WERI-Rb-1 (cell line): Measurements from ENCODE around the gene NCOA1.

ENCODE experiments used
- DNase-seq: peaks from one replicate; pipeline ENCODE4 v3.0.0-alpha.2; 2020
- H3K27ac ChIP-seq: fragments of 250-450 bp; sonication (Bioruptor Pico); 2 replicates; pipeline ENCODE4 v1.5.1; 2020; ENCODE audit warnings: mild to moderate bottlenecking, moderate library complexity
- H3K27me3 ChIP-seq: fragments of 250-450 bp; sonication (Bioruptor Pico); 2 replicates; pipeline ENCODE4 v1.5.1; 2021; ENCODE audit warnings: mild to moderate bottlenecking, low read depth, moderate library complexity; ENCODE audit not compliant: insufficient read depth, severe bottlenecking
- H3K36me3 ChIP-seq: fragments of 250-450 bp; sonication (Bioruptor Pico); 2 replicates; pipeline ENCODE4 v1.5.1; 2020; ENCODE audit warnings: mild to moderate bottlenecking, moderate library complexity
- H3K4me3 ChIP-seq: 2 replicates; pipeline ENCODE4 v1.5.1; 2011; ENCODE audit warnings: low read depth, mild to moderate bottlenecking, control low read depth, low read length
- H3K9me3 ChIP-seq: fragments of 250-450 bp; sonication (Bioruptor Pico); 2 replicates; pipeline ENCODE4 v1.5.1; 2021; ENCODE audit warnings: mild to moderate bottlenecking, moderate library complexity; ENCODE audit not compliant: severe bottlenecking
- TF ChIP-seq, protein P1 (sequence below): IDR thresholded peaks from 2 replicates; pipeline ENCODE4 v1.5.1; 2011; ENCODE audit warnings: low read depth, mild to moderate bottlenecking, control low read depth, inconsistent platforms, low read length

Gene NCOA1

DNA sequence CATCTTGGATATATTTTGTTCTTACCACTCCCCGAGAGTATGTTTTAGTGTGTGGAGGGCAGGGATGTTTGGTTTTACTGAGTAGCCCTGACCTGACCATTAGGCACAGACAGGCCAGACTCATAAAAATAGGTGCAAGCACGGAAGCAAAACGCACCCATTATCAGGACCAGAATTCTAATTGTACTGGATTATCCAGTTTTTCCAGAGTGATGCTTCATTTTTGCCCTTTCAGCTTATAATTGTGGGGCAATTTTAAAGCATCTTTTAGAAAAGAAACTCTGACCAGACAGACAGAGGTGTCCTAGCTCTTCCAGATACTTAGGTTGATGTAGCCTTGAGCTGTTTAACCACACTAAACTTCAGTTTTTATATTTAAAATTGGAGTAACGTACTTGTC is 4.4 kb downstream of the NCOA1 start:
- H3K27ac ChIP-seq, result no peak overlapping the region
- no peaks in the 10 kb centered on the region for H3K9me3 ChIP-seq
- DNase-seq, result no peak
- no peaks in the 10 kb centered on the region for H3K27me3 ChIP-seq
- TF ChIP-seq, protein P1, sequence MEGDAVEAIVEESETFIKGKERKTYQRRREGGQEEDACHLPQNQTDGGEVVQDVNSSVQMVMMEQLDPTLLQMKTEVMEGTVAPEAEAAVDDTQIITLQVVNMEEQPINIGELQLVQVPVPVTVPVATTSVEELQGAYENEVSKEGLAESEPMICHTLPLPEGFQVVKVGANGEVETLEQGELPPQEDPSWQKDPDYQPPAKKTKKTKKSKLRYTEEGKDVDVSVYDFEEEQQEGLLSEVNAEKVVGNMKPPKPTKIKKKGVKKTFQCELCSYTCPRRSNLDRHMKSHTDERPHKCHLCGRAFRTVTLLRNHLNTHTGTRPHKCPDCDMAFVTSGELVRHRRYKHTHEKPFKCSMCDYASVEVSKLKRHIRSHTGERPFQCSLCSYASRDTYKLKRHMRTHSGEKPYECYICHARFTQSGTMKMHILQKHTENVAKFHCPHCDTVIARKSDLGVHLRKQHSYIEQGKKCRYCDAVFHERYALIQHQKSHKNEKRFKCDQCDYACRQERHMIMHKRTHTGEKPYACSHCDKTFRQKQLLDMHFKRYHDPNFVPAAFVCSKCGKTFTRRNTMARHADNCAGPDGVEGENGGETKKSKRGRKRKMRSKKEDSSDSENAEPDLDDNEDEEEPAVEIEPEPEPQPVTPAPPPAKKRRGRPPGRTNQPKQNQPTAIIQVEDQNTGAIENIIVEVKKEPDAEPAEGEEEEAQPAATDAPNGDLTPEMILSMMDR, result no peak
- H3K4me3 ChIP-seq, result no peak overlapping the region
- no peaks in the 10 kb centered on the region for H3K36me3 ChIP-seq

DNA sequence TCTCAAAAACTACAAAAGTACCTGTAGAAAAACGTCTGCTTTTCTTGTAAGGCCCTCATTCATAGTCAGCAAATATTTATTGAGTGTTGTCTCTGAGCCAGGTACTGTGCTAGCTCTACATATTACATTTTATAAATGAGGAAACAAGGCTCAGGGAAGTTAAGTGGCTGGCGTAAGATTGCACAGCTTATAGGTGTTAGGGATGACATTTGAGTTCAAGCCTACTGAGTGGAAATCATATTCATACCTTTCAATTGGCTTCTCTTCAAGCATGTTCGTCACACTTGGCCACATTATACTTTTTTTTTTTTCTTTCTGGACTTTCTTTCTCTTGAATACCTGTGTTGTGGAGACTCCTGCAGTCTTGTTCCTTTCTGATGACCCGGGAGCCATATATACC is 5.9 kb downstream of the NCOA1 start:
- no peaks in the 10 kb centered on the region for H3K36me3 ChIP-seq
- no peaks in the 10 kb centered on the region for H3K9me3 ChIP-seq

DNA sequence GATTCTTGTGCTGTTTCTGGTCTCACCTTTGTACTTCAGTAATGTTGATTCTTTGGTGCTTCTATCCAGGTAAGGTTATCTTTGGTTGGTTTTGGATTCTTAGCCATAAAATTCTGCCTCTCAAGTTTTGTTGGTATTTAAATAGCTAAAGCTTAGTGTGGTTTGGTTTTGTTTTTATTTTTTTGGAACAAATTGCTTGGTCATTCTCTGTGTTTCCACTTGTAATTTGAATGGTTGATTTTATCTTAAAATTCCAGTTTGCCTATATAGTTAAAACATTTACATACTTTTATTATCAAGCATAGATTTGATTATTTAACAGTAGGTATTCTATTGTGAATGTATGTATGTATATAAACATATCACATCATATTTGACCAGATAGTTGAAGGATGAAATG is 6.6 kb downstream of the NCOA1 start:
- Histone ChIP-seq H3K9me3 (no peaks in the 10 kb centered on the region), H3K27me3 (no peaks in the 10 kb centered on the region), H3K4me3 (no peak overlapping the region), H3K36me3 (no peaks in the 10 kb centered on the region), H3K27ac (no peak overlapping the region)
- TF ChIP-seq, protein P1, result no peak
- no peak for DNase-seq

More for the DNA sequence above, 5.9 kb downstream of the NCOA1 start:
- DNase-seq, result no peak
- Histone ChIP-seq H3K27me3 (no peaks in the 10 kb centered on the region), H3K27ac (no peak overlapping the region), H3K4me3 (no peak overlapping the region)
- TF ChIP-seq, protein P1, result no peak

DNA sequence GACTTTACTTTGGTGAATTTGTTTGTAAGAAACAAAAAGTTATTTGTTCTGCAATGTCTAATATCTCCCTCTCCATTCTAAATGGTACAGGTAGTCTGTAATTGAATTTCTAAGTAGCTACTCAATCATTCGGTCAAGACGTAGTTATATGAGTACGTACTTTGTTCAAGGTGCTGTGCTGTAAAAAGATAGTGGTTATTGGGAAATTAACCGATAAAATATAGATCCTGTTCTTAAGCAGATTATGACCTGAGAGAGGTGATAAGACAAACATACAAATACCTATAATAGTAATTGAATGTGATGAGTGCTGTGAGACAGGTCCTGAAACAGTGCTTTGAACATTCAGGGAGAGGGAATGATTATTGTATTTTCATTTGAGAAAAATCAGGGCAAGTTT is 7.1 kb downstream of the NCOA1 start:
- DNase-seq, result no peak
- no peaks in the 10 kb centered on the region for H3K27me3 ChIP-seq
- H3K36me3 ChIP-seq, result no peaks in the 10 kb centered on the region
- no peak overlapping the region for H3K27ac ChIP-seq
- TF ChIP-seq, protein P1, result no peak
- H3K4me3 ChIP-seq, result no peak overlapping the region
- no peaks in the 10 kb centered on the region for H3K9me3 ChIP-seq

DNA sequence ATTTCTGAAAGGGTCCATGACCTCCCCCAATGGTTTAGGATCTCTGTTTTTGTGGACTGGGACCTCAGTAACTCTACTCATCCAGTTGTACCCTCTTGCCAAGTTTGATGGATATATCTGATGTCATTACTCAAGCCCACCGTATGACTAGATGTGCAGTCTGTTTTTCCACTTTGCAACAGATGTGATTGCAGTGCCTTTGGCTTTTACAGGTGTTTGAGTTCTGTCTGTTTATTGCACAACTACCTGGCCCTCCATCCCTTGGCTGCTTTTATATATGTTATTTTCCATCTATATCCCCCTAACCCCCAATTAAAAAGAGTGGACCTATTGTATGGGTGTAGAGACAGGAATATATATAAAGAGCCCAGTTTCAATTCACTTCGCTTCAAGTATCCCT is 10.8 kb downstream of the NCOA1 start:
- H3K4me3 ChIP-seq, result no peak overlapping the region
- DNase-seq, result no peak
- H3K27me3 ChIP-seq, result no peaks in the 10 kb centered on the region
- TF ChIP-seq, protein P1, result no peak
- H3K36me3 ChIP-seq, result no peaks in the 10 kb centered on the region
- no peak overlapping the region for H3K27ac ChIP-seq
- H3K9me3 ChIP-seq, result no peaks in the 10 kb centered on the region

DNA sequence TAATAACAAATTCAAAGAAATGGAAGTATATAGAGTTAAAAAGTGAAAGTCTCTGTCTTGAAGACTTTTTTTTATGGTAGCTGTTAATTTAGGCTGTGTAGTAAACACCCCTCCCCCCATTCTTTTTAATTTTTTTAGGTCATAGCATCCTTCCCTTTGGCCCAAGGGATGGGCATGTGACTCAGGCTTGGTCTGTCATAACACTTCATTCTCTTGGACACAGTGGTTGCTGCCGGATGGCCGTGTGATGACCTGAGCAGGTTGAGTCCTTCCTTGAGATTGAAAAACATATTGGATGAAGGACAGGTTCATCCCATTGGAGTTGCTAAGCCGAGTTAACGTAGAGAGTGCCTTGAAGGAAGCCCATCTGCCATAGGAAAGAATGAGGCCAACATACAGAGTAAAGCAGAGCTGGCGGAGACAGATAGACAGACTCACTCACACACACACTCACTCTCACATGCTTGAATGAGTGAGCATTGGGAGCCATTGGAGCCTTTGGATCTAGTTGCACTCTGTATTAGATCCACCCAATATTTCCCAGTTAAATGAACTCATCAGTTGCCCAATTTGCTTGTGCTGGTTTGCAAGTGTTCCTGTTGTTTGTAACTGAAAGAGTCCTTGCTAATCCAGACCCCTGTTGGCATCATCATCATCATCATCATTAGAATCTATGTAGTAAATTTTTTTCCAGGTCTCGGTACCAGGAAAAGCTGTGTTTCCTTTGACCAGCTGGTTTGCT is 14.7 kb downstream of the NCOA1 start:
- Histone ChIP-seq H3K4me3 (no peak overlapping the region), H3K9me3 (no peaks in the 10 kb centered on the region), H3K27ac (no peak overlapping the region), H3K27me3 (no peaks in the 10 kb centered on the region), H3K36me3 (no peaks in the 10 kb centered on the region)
- TF ChIP-seq, protein P1, result no peak
- no peak for DNase-seq
